Stomach (tissue), 9 donors: ENCODE results near the gene ZNF280D. TPM values are rescaled to one million over a fixed set of nuclear protein-coding genes. Genes with fewer than 3 reads are reported as not detected.

Experiments used
- DNase-seq, 2 donors: peaks; one replicate each; pipeline versions ENCODE4 v3.0.0 to v3.0.0-alpha.2; 2013 to 2019
- H3K27ac ChIP-seq, 5 donors: fragments of 200-600 bp in 4 of 5; sonication (generic) in 4 of 5; one replicate each; pipeline ENCODE4 v1.5.1; 2013 to 2019; ENCODE audit warnings: mild to moderate bottlenecking in 1 of 5, moderate library complexity in 1 of 5
- H3K27me3 ChIP-seq, 3 donors: fragments of 200-600 bp; sonication (generic); one replicate each; pipeline ENCODE4 v1.5.1; 2017 to 2019; ENCODE audit warnings: mixed run types in 1 of 3
- H3K36me3 ChIP-seq, 4 donors: fragments of 200-600 bp; sonication (generic); 1 replicate in 3 of 4; 2 replicates in 1 of 4; pipeline ENCODE4 v1.5.1; 2016 to 2019
- H3K4me1 ChIP-seq, 4 donors: fragments of 200-600 bp; sonication (generic); one replicate each; pipeline ENCODE4 v1.5.1; 2016 to 2019
- H3K4me3 ChIP-seq, 4 donors: fragments of 200-600 bp; sonication (generic) in 3 of 4; one replicate each; pipeline ENCODE4 v1.5.1; 2016 to 2019; ENCODE audit warnings: mild to moderate bottlenecking in 1 of 4
- H3K9me3 ChIP-seq, 4 donors: fragments of 200-600 bp; sonication (generic); one replicate each; pipeline ENCODE4 v1.5.1; 2016 to 2019
- CTCF ChIP-seq, 7 experiments: fragments of 450-650 bp in 4 of 7; fragments of 200-600 bp in 3 of 7; sonication (generic) in 3 of 7; IDR thresholded peaks; one replicate each; pipeline ENCODE4 v1.5.1; 2016 to 2019; ENCODE audit warnings: antibody characterized with exemption in 7 of 7, control low read depth in 2 of 7, mild to moderate bottlenecking in 1 of 7
- EP300 ChIP-seq: sonication (generic); formaldehyde crosslinking; IDR thresholded peaks from one replicate; pipeline ENCODE4 v1.6.1; 2017; ENCODE audit warnings: antibody characterized with exemption
- POLR2A ChIP-seq, 4 donors: fragments of 450-650 bp; IDR thresholded peaks; one replicate each; pipeline ENCODE4 v1.6.1; 2016; ENCODE audit warnings: antibody characterized with exemption in 4 of 4, control low read depth in 2 of 4, mild to moderate bottlenecking in 1 of 4, moderate library complexity in 1 of 4
- POLR2AphosphoS5 ChIP-seq, 3 donors: sonication (generic); formaldehyde crosslinking; IDR thresholded peaks; one replicate each; pipeline ENCODE4 v1.6.1; 2016; ENCODE audit warnings: antibody characterized with exemption in 3 of 3
- WGBS, 5 donors: extraction: QIAGEN DNeasy Blood & Tissue Kit in 3 of 5; methylation state at CpG; one replicate each; pipeline versions ENCODE4 v1.1.5 to v1.1.7; 2013 to 2018; 5-methylcytosine and 5-hydroxymethylcytosine counted together
- intact Hi-C: fragments of 100-400 bp; cut with DNase I; formaldehyde crosslinking; loops from one replicate; pipeline ENCODE4 v1.15.1; 2023; ENCODE audit warnings: low total_unique reads
- polyA plus RNA-seq, 3 donors: library from polyadenylated mRNA; stranded (reverse); fragments of 200-250 nt; gene quantifications; one replicate each; pipeline ENCODE4 v1.2.3, GENCODE V29; 2013
- total RNA-seq, 5 donors: library from RNA; depleted of rRNA; stranded (reverse); fragments of >200 nt; gene quantifications; one replicate each; pipeline versions ENCODE4 v1.1.0 to v1.2.3, GENCODE V29; 2014 to 2016
- donor health status: healthy with polysubstance abuse.
- donor health status: Bipolar disorder and iron deficiency.
- donor health status: healthy.

ZNF280D gene
- total and polyA plus RNA-seq, 8 donors = 7.6 to 142 (median 33.3) TPM

- Histone ChIP-seq H3K36me3 (no peaks in the 10 kb centered on the region), H3K27me3 (no peaks in the 10 kb centered on the region), H3K4me3 (no peak overlapping the region), H3K4me1 (peaks cover 0 to 60% (median 34%) of the 10 kb centered on the region in 4 donors), H3K9me3 (no peaks in the 10 kb centered on the region), H3K27ac (no peak overlapping the region)
- no peak for DNase-seq
- TF ChIP-seq CTCF (IDR thresholded peaks at IDR 0.05) (no peak), EP300 (no peak), POLR2A (IDR thresholded peaks at IDR 0.05) (no peak), POLR2AphosphoS5 (IDR thresholded peaks at IDR 0.05) (no peak)
- intact Hi-C loops = no loop called here
- 85 to 93% (median 90%) methylated on average over 3 of the region's 3 CpGs for WGBS, 5 donors
These were observed 13.3 kb downstream of the ZNF280D start for GRCh38 chr15:56719774-56720555.

DNA sequence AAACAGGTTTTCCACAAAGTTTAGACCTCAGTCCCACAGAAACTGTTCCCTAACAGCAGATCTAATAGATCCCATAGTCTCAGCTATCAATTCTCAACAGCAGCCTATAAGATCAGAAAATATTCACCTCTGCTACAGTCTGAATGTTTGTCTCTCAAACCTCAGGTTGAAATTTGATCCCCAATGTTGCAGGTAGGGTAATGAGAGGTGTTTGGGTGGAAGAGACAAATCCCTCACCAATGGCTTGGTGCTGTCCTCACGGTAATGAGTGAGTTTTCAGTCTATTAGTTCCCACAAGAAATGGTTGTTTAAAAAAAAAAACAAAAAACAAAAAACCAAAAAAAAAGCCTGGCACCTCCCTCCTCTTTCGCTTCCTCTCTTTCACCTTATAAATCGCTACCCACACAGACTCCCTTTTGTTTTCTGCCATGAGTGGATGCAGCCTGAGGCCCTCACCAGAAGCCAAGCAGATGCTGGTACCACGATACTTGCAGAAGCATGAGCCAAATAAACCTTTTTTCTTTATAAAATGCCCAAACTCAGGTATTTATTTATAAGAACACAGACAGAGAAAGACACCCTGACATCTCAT is 14.2 kb downstream of the ZNF280D start:
- Histone ChIP-seq H3K36me3 (no peaks in the 10 kb centered on the region), H3K9me3 (no peaks in the 10 kb centered on the region), H3K4me1 (peaks cover 0 to 51% (median 29%) of the 10 kb centered on the region in 4 donors), H3K27ac (no peak overlapping the region), H3K27me3 (no peaks in the 10 kb centered on the region), H3K4me3 (no peak overlapping the region)
- intact Hi-C loops = no loop called here
- TF ChIP-seq EP300 (no peak), CTCF (IDR thresholded peaks at IDR 0.05) (no peak), POLR2AphosphoS5 (IDR thresholded peaks at IDR 0.05) (no peak), POLR2A (IDR thresholded peaks at IDR 0.05) (no peak)
- WGBS, 5 donors = 88 to 96% (median 93%) methylated on average over 4 of the region's 4 CpGs
- DNase-seq = no peak

GRCh38 chr15:56718560-56718959 is 14.7 kb downstream of the ZNF280D start:
- H3K9me3 ChIP-seq = no peaks in the 10 kb centered on the region
- no peaks in the 10 kb centered on the region for H3K27me3 ChIP-seq
- H3K27ac ChIP-seq = no peak overlapping the region
- DNase-seq = no peak
- WGBS, 5 donors = 63 to 93% (median 81%) methylated on average over 1 of the region's 1 CpG
- peaks cover 0 to 46% (median 24%) of the 10 kb centered on the region in 4 donors for H3K4me1 ChIP-seq
- no peak for TF ChIP-seq POLR2A (IDR thresholded peaks at IDR 0.05)
- TF ChIP-seq EP300 = no peak
- no peak for TF ChIP-seq CTCF (IDR thresholded peaks at IDR 0.05)
- TF ChIP-seq POLR2AphosphoS5 (IDR thresholded peaks at IDR 0.05) = no peak
- H3K4me3 ChIP-seq = no peak overlapping the region
- intact Hi-C loops = no loop called here
- no peaks in the 10 kb centered on the region for H3K36me3 ChIP-seq

DNA sequence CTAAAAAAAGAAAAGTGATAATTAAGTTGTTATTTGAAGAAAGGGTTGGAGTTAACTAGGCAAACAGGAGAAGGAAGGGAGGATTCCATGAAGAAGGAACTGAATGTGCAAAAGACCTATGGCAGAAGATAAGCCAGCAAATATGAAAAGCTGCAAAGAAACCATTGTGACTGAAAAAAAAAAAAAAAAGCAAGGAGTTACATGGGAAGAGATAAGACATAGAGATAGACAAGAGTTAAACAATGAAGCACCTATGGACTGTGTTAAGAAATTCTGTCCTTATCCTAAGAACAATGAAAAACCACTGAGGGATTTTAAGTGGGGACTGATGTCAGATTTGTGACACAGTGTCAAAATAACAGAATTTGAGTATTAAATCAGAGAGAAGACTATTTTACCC is 17.0 kb downstream of the ZNF280D start:
- intact Hi-C loops = no loop called here
- no peaks in the 10 kb centered on the region for H3K27me3 ChIP-seq
- H3K9me3 ChIP-seq = no peaks in the 10 kb centered on the region
- H3K4me1 ChIP-seq = peaks cover 0 to 42% (median 23%) of the 10 kb centered on the region in 4 donors
- no peak overlapping the region for H3K4me3 ChIP-seq
- DNase-seq = no peak
- no peaks in the 10 kb centered on the region for H3K36me3 ChIP-seq
- TF ChIP-seq EP300 = no peak
- TF ChIP-seq CTCF (IDR thresholded peaks at IDR 0.05) = no peak
- no peak for TF ChIP-seq POLR2AphosphoS5 (IDR thresholded peaks at IDR 0.05)
- TF ChIP-seq POLR2A (IDR thresholded peaks at IDR 0.05) = no peak
- H3K27ac ChIP-seq = no peak overlapping the region
